Stimulated activated naive CD4-positive, alpha-beta T cell treated with Interleukin-2 at 50 U/mL for 16 hours (primary cell): ENCODE results near the gene KCNE2.

ENCODE experiments used
- DNase-seq: peaks from one replicate; lab custom pipeline; 2025; lab: John Stamatoyannopoulos, UW

Gene KCNE2

GRCh38 chr21:34363733-34364132 is at the start of gene KCNE2:
TSS of gene KCNE2 (plus strand) at chr21:34364006. CDS start at chr21:34370479, 6,473 bp downstream.
- DNase-seq, result no peak

GRCh38 chr21:34319585-34319984 is 44.2 kb upstream of the KCNE2 start:
- DNase-seq, result no peak

GRCh38 chr21:34320011-34320410 is 43.8 kb upstream of the KCNE2 start:
- no peak for DNase-seq

- no peak for DNase-seq
These were observed 33.8 kb upstream of the KCNE2 start for GRCh38 chr21:34330055-34330454.

- no peak for DNase-seq
These were observed 32.1 kb upstream of the KCNE2 start for GRCh38 chr21:34331726-34332125.

- no peak for DNase-seq
These were observed 31.5 kb upstream of the KCNE2 start for GRCh38 chr21:34332347-34332746.

GRCh38 chr21:34333121-34333739 is 30.6 kb upstream of the KCNE2 start:
- DNase-seq, result no peak

GRCh38 chr21:34335316-34335715 is 28.5 kb upstream of the KCNE2 start:
- DNase-seq, result no peak

GRCh38 chr21:34336245-34336644 is 27.6 kb upstream of the KCNE2 start:
- DNase-seq, result no peak

GRCh38 chr21:34336756-34337391 is 26.9 kb upstream of the KCNE2 start:
- DNase-seq, result no peak

GRCh38 chr21:34337741-34338140 is 26.1 kb upstream of the KCNE2 start:
- no peak for DNase-seq

GRCh38 chr21:34338226-34338625 is 25.6 kb upstream of the KCNE2 start:
- no peak for DNase-seq

GRCh38 chr21:34340061-34340460 is 23.7 kb upstream of the KCNE2 start:
- no peak for DNase-seq

- no peak for DNase-seq
These were observed 21.3 kb upstream of the KCNE2 start for GRCh38 chr21:34342476-34342875.

GRCh38 chr21:34343347-34343746 is 20.5 kb upstream of the KCNE2 start:
- no peak for DNase-seq

- no peak for DNase-seq
These were observed 19.9 kb upstream of the KCNE2 start for GRCh38 chr21:34343838-34344381.

- no peak for DNase-seq
These were observed 19.2 kb upstream of the KCNE2 start for GRCh38 chr21:34344584-34344983.

GRCh38 chr21:34345091-34345871 is 18.5 kb upstream of the KCNE2 start:
- no peak for DNase-seq

- no peak for DNase-seq
These were observed 17.9 kb upstream of the KCNE2 start for GRCh38 chr21:34345892-34346291.

GRCh38 chr21:34348890-34349519 is 14.8 kb upstream of the KCNE2 start:
- no peak for DNase-seq

- no peak for DNase-seq
These were observed 12.0 kb upstream of the KCNE2 start for GRCh38 chr21:34351786-34352241.

- no peak for DNase-seq
These were observed 11.2 kb upstream of the KCNE2 start for GRCh38 chr21:34352556-34352955.
